GM18867 (cell line): Measurements from ENCODE around the gene NXPE3.

ENCODE experiments used
- ATAC-seq: cut with Tn5 transposase; IDR thresholded peaks from one replicate; pipeline ENCODE4 v1.9.1; 2021; ENCODE audit warnings: mild to moderate bottlenecking, moderate library complexity; ENCODE audit not compliant: unreplicated experiment

Gene NXPE3

DNA sequence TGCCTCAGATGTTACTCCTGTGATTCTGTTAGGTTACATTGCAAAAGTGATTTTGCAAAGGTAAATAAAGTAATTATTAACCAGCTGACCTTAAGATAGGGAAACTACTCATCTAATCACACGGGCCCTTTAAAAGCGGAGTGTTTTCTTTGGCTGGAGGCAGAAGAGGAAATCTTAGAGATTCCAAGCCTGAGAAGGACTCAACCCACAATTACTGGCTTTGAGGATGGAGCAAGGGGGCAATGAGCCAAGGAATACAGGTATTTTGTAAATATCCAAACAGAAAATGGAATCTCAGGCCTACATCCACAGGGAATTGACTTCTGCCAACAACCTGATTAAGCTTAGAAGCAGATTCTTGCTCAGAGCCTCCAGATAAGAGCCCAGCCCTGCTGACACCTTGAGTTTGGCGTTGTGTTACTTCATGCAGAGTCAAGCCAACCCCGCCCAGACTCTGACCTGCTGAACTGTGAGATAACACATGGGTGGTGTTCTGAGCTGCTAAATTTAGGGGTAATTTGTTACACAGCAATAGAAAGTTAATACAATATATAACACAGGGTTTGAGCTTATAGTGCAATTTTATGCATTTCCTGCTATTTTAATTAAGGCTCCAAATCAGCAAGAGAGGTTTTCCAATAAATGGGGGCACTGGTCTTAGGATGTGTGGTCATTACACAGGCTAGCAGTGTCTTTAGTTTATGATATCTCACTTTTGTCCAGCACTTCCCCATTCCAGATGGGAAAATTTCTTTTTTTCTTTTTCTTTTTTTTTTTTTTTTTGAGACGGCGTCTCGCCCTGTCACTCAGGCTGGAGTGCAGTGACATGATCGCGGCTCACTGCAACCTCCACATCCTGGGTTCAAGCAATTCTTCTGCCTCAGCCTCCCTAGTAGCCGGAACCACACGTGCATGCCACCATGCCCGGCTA is 89.8 kb downstream of the NXPE3 start:
- ATAC-seq = no peak

DNA sequence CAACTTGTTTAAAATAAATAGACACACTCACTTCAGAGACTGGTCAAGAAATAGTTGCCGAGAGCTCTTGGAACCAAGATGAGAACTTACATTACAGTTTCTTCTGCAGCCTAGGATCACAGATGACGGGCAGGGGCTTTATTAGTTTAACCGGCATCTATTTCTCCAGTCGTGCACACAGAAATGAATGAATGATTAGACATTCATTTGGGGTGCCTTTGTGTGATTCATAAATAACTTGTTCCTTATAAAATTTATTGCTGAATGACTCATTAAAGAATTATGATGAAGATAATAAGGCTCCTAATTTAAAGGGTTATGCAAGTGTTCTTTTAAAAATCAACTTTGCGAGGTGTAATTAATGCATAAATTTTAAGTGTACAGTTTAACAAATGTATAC is 91.1 kb downstream of the NXPE3 start:
- ATAC-seq = no peak

DNA sequence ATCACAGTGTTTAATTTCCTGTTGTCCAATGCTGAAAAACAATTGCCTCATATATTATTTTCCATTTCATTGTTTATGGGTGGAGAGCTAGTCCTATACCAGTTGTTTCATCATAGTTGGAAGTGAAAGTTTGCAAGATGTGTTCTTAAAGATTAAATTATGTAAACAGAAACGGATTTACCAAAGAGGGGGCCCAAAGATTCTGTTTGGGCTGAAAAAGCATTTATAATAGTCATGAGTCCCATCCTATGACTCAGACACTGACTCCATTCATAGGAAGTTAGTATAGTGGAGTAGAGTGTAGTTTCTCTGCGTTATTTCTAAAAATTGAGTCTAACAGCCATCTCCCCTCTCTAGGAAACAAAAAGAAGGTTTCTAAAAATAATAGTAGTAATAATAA is 94.6 kb downstream of the NXPE3 start:
- no peak for ATAC-seq

DNA sequence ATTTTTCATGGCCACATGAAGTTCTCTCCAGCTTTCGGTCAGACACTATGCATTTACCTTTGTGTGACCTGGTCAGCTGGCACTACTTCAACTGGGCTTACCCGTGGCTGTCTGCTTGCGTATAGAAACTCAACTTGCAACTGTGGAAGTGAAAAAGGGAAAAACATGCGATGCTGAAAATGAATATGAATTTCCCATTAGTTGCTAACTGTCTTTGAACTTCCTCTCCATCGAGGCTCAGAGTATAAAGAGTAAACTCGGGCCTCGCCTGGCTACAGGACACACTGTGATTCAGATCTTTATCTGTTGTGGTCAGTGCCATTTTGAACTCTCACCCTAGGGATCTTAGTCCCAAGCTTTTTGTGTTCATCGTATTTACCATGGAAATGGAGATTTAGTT is 97.1 kb downstream of the NXPE3 start:
- no peak for ATAC-seq
